SK-N-SH (cell line): Measurements from ENCODE around the gene STH. TPM values are rescaled to one million over a fixed set of nuclear protein-coding genes. Genes with fewer than 3 reads are reported as not detected.

Experiments
- CTCF ChIA-PET: fragments of 300-600, 350-600 bp; formaldehyde crosslinking; extraction: SDS; loops from one replicate; lab custom pipeline; 2021; lab: Yijun Ruan, JAX
- POLR2A ChIA-PET: fragments of 350-600 bp; sonication (Branson Sonifier 250); formaldehyde crosslinking; extraction: SDS; loops from one replicate; lab custom pipeline; 2020; ENCODE audit warnings: antibody characterized with exemption, inconsistent platforms; lab: Yijun Ruan, JAX
- DNase-seq: peaks from one replicate; pipeline ENCODE4 v3.0.0; 2012
- H2AFZ ChIP-seq: fragments of 200-600 bp; sonication (generic); 2 replicates; pipeline ENCODE4 v1.8.1; 2016; ENCODE audit warnings: antibody characterized with exemption, mild to moderate bottlenecking, low read depth
- H3F3A ChIP-seq: fragments of 200-600 bp; sonication (generic); replicated peaks from 2 replicates; pipeline ENCODE3; 2016; ENCODE audit warnings: antibody characterized with exemption, mild to moderate bottlenecking; ENCODE audit not compliant: insufficient read depth
- H3K27ac ChIP-seq, 2 experiments: fragments of 200-500 bp in 1 of 2; fragments of 200-600 bp in 1 of 2; sonication (Bioruptor generic) in 1 of 2; sonication (generic), shearing (Covaris generic) in 1 of 2; 2 replicates each; pipeline versions ENCODE4 v1.5.1 to v1.6.1; 2014 to 2016; ENCODE audit warnings: low read depth in 2 of 2, inconsistent platforms in 1 of 2, low read length in 1 of 2, mild to moderate bottlenecking in 1 of 2, mixed read lengths in 1 of 2
- H3K27me3 ChIP-seq: fragments of 200-600 bp; sonication (generic), shearing (Covaris generic); 2 replicates; pipeline ENCODE4 v1.6.1; 2016; ENCODE audit warnings: mixed run types; ENCODE audit not compliant: insufficient read depth
- H3K36me3 ChIP-seq, 2 experiments: fragments of 200-500 bp in 1 of 2; fragments of 200-600 bp in 1 of 2; sonication (Bioruptor generic) in 1 of 2; sonication (generic) in 1 of 2; replicated peaks in 1 of 2; 2 replicates each; pipeline versions ENCODE3 to v1.5.1; 2014 to 2016; ENCODE audit warnings: low read length in 1 of 2, mild to moderate bottlenecking in 1 of 2; ENCODE audit not compliant: insufficient read depth in 2 of 2, control insufficient read depth in 1 of 2
- H3K4me1 ChIP-seq, 2 experiments: fragments of 200-500 bp in 1 of 2; fragments of 200-600 bp in 1 of 2; sonication (Bioruptor generic) in 1 of 2; sonication (generic), shearing (Covaris generic) in 1 of 2; 2 replicates each; pipeline versions ENCODE4 v1.5.1 to v1.6.1; 2014 to 2016; ENCODE audit warnings: low read depth in 1 of 2, low read length in 1 of 2, mixed run types in 1 of 2; ENCODE audit not compliant: insufficient read depth in 2 of 2, control insufficient read depth in 1 of 2
- H3K4me2 ChIP-seq: fragments of 200-600 bp; sonication (generic), shearing (Covaris generic); 2 replicates; pipeline ENCODE4 v1.6.1; 2017; ENCODE audit warnings: mixed run types
- H3K4me3 ChIP-seq, 2 experiments: fragments of 200-500 bp in 1 of 2; fragments of 200-600 bp in 1 of 2; sonication (Bioruptor generic) in 1 of 2; sonication (generic), shearing (Covaris generic) in 1 of 2; 2 replicates each; pipeline versions ENCODE4 v1.5.1 to v1.8.1; 2014 to 2016; ENCODE audit warnings: low read depth in 2 of 2, inconsistent platforms in 1 of 2, low read length in 1 of 2, mild to moderate bottlenecking in 1 of 2, mixed read lengths in 1 of 2, moderate library complexity in 1 of 2
- H3K79me2 ChIP-seq: fragments of 200-600 bp; sonication (generic); 2 replicates; pipeline ENCODE4 v1.8.1; 2017; ENCODE audit warnings: mild to moderate bottlenecking; ENCODE audit not compliant: insufficient read depth
- H3K9ac ChIP-seq: fragments of 200-600 bp; sonication (generic); 2 replicates; pipeline ENCODE4 v1.6.1; 2017; ENCODE audit warnings: mixed run types
- H3K9me2 ChIP-seq: fragments of 200-600 bp; sonication (generic); 2 replicates; pipeline ENCODE4 v1.6.1; 2017; ENCODE audit warnings: mixed run types
- H3K9me3 ChIP-seq: fragments of 200-600 bp; sonication (generic); 2 replicates; pipeline ENCODE4 v1.6.1; 2017; ENCODE audit warnings: mixed run types, mild to moderate bottlenecking, moderate library complexity
- H4K20me1 ChIP-seq: fragments of 200-600 bp; sonication (generic); 2 replicates; pipeline ENCODE4 v1.6.1; 2017; ENCODE audit warnings: mild to moderate bottlenecking, mixed run types; ENCODE audit not compliant: insufficient read depth
- CHD2 ChIP-seq: fragments of 150-350 bp; IDR thresholded peaks from 2 replicates; pipeline ENCODE4 v1.6.1; 2018; ENCODE audit warnings: low read length; ENCODE audit not compliant: partially characterized antibody
- CTCF ChIP-seq: fragments of 200-600 bp; sonication (generic); IDR thresholded peaks from 2 replicates; pipeline ENCODE4 v1.6.1; 2017; ENCODE audit warnings: antibody characterized with exemption, mild to moderate bottlenecking, moderate library complexity
- ELF1 ChIP-seq: IDR thresholded peaks from 2 replicates; pipeline ENCODE4 v1.4.0; 2012
- EP300 ChIP-seq, 2 experiments: IDR thresholded peaks; 2 replicates each; pipeline versions ENCODE4 v1.4.0 to v1.6.1; 2012; ENCODE audit warnings: borderline replicate concordance in 1 of 2, low read depth in 1 of 2, low read length in 1 of 2
- FOXM1 ChIP-seq: IDR thresholded peaks from 2 replicates; pipeline ENCODE4 v1.4.0; 2012; ENCODE audit warnings: low read depth, mild to moderate bottlenecking
- GATA2 ChIP-seq: sonication (generic); formaldehyde crosslinking; IDR thresholded peaks from 2 replicates; pipeline ENCODE4 v1.5.0; 2020; ENCODE audit warnings: mild to moderate bottlenecking, missing genetic modification reagents
- IRF3 ChIP-seq: fragments of 150-350 bp; IDR thresholded peaks from 2 replicates; pipeline ENCODE4 v1.6.1; 2016; ENCODE audit warnings: mild to moderate bottlenecking, low read depth, low read length
- MAX ChIP-seq: IDR thresholded peaks from 2 replicates; pipeline ENCODE4 v1.4.0; 2012; ENCODE audit warnings: low read depth
- MXI1 ChIP-seq: IDR thresholded peaks from 2 replicates; pipeline ENCODE4 v1.6.1; 2012; ENCODE audit warnings: mild to moderate bottlenecking, low read depth, low read length, improper control_type of control experiment
- POLR2AphosphoS5 ChIP-seq: IDR thresholded peaks from 2 replicates; pipeline ENCODE4 v1.6.1; 2012; ENCODE audit warnings: low read depth, low read length
- RXRA ChIP-seq: IDR thresholded peaks from 2 replicates; pipeline ENCODE4 v1.4.0; 2012; ENCODE audit warnings: low read depth, mild to moderate bottlenecking, borderline replicate concordance
- WGBS: methylation state at CpG from one replicate; pipeline ENCODE4 v1.1.6; 2017; ENCODE audit warnings: low lambda C conversion rate; 5-methylcytosine and 5-hydroxymethylcytosine counted together
- polyA plus RNA-seq, 3 experiments: library from polyadenylated mRNA; depleted of rRNA; stranded (reverse); fragments of >200 nt; gene quantifications; 2 replicates each; pipeline ENCODE4 v1.2.3, GENCODE V29; 2012

STH gene
- polyA plus RNA-seq, 1 of the 3 experiments (the other 2 are of a cell fraction): not detected

GRCh38 chr17:45960311-45960710 lies 38.7 kb upstream of the STH start (continued):
- no peak for TF ChIP-seq CTCF
- no peak for TF ChIP-seq POLR2AphosphoS5
- TF ChIP-seq GATA2 (CRISPR knock-in tag): no peak
- no peak for TF ChIP-seq FOXM1
- TF ChIP-seq MXI1: no peak
- TF ChIP-seq IRF3: no peak

GRCh38 chr17:45961206-45961605 lies 37.8 kb upstream of the STH start:
- no peaks in the 10 kb centered on the region for H3K9me3 ChIP-seq
- TF ChIP-seq CHD2 (no peak), MXI1 (no peak), MAX (no peak), POLR2AphosphoS5 (no peak), RXRA (no peak), ELF1 (no peak), EP300 (IDR thresholded peaks at IDR 0.05; ENCODE audit: borderline replicate concordance in 1 of 2, low read depth in 1 of 2, low read length in 1 of 2) (no peak)
- TF ChIP-seq, all 33 proteins: peak for 0
- 48% methylated on average over 6 of the region's 6 CpGs for WGBS
- Histone ChIP-seq H4K20me1 (no peaks in the 10 kb centered on the region), H3K4me3 (no peak overlapping the region), H3K27ac (no peak overlapping the region), H3K36me3 (no peaks in the 10 kb centered on the region), H3K9ac (no peak overlapping the region), H3K9me2 (no peaks in the 10 kb centered on the region), H3K79me2 (no peaks in the 10 kb centered on the region), H3K4me2 (no peak overlapping the region), H2AFZ (no peak overlapping the region), H3K4me1 (no peaks in the 10 kb centered on the region), H3K27me3 (peaks cover 9% of the 10 kb centered on the region; the same call in 1 of the 2 replicates), H3F3A (no peaks in the 10 kb centered on the region)
- no peak for DNase-seq
- ChIA-PET CTCF (interaction anchor here (1.0 kb wide), 1 partner anchor 83 kb away, joined by 3 read pairs; no protein-coding TSS in a partner anchor), POLR2A (interaction anchor here (0.7 kb wide), 1 partner anchor 93 kb away, joined by 3 read pairs; no protein-coding TSS in a partner anchor)
